SK-N-SH (cell line): Measurements from ENCODE around the gene GRM1.

Experiments
- GABPA ChIP-seq: IDR thresholded peaks from 2 replicates; pipeline ENCODE4 v1.4.0; 2012; ENCODE audit warnings: low read depth, mild to moderate bottlenecking
- MXI1 ChIP-seq: IDR thresholded peaks from 2 replicates; pipeline ENCODE4 v1.6.1; 2012; ENCODE audit warnings: mild to moderate bottlenecking, low read depth, low read length, improper control_type of control experiment
- POLR2AphosphoS5 ChIP-seq: IDR thresholded peaks from 2 replicates; pipeline ENCODE4 v1.6.1; 2012; ENCODE audit warnings: low read depth, low read length
- SIN3A ChIP-seq: IDR thresholded peaks from 2 replicates; pipeline ENCODE4 v1.6.1; 2012; ENCODE audit warnings: low read depth, mild to moderate bottlenecking, low read length, moderate library complexity, borderline replicate concordance
- TF ChIP-seq, protein P1 (sequence below): IDR thresholded peaks from 2 replicates; pipeline ENCODE4 v1.6.1; 2012; ENCODE audit warnings: mild to moderate bottlenecking, low read depth, low read length, moderate library complexity
- TF ChIP-seq, protein P2 (sequence below): fragments of 200-600 bp; sonication (generic); IDR thresholded peaks from 2 replicates; pipeline ENCODE4 v1.6.1; 2017; ENCODE audit warnings: antibody characterized with exemption, mild to moderate bottlenecking, moderate library complexity
- TF ChIP-seq, protein P3 (sequence below): IDR thresholded peaks from 2 replicates; pipeline ENCODE4 v1.4.0; 2012; ENCODE audit warnings: low read depth

DNA sequence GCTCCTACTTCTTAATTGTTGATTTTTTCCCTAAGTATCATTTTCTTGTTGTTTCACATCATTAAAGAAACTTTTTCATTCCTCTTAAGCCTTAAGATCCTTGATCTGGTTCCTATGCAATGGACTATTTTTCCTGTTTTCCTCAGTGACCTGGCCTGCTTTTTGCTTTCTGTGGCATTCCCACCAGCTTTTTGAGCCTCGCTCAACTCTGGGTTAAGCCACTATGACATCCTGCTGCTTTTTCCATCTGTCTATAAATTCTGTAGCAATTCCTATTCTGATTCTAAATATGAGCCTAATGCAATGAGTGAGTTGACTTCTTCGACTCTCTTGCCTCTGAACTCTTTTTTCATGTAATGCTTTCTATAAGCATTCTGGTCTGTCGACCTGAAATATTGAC, 160.3 kb downstream of the GRM1 start:
- TF ChIP-seq, protein P1, sequence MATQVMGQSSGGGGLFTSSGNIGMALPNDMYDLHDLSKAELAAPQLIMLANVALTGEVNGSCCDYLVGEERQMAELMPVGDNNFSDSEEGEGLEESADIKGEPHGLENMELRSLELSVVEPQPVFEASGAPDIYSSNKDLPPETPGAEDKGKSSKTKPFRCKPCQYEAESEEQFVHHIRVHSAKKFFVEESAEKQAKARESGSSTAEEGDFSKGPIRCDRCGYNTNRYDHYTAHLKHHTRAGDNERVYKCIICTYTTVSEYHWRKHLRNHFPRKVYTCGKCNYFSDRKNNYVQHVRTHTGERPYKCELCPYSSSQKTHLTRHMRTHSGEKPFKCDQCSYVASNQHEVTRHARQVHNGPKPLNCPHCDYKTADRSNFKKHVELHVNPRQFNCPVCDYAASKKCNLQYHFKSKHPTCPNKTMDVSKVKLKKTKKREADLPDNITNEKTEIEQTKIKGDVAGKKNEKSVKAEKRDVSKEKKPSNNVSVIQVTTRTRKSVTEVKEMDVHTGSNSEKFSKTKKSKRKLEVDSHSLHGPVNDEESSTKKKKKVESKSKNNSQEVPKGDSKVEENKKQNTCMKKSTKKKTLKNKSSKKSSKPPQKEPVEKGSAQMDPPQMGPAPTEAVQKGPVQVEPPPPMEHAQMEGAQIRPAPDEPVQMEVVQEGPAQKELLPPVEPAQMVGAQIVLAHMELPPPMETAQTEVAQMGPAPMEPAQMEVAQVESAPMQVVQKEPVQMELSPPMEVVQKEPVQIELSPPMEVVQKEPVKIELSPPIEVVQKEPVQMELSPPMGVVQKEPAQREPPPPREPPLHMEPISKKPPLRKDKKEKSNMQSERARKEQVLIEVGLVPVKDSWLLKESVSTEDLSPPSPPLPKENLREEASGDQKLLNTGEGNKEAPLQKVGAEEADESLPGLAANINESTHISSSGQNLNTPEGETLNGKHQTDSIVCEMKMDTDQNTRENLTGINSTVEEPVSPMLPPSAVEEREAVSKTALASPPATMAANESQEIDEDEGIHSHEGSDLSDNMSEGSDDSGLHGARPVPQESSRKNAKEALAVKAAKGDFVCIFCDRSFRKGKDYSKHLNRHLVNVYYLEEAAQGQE = no peak
- TF ChIP-seq, protein P2, sequence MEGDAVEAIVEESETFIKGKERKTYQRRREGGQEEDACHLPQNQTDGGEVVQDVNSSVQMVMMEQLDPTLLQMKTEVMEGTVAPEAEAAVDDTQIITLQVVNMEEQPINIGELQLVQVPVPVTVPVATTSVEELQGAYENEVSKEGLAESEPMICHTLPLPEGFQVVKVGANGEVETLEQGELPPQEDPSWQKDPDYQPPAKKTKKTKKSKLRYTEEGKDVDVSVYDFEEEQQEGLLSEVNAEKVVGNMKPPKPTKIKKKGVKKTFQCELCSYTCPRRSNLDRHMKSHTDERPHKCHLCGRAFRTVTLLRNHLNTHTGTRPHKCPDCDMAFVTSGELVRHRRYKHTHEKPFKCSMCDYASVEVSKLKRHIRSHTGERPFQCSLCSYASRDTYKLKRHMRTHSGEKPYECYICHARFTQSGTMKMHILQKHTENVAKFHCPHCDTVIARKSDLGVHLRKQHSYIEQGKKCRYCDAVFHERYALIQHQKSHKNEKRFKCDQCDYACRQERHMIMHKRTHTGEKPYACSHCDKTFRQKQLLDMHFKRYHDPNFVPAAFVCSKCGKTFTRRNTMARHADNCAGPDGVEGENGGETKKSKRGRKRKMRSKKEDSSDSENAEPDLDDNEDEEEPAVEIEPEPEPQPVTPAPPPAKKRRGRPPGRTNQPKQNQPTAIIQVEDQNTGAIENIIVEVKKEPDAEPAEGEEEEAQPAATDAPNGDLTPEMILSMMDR = no peak
- TF ChIP-seq SIN3A (no peak), POLR2AphosphoS5 (no peak), MXI1 (no peak), GABPA (no peak)
- TF ChIP-seq, protein P3, sequence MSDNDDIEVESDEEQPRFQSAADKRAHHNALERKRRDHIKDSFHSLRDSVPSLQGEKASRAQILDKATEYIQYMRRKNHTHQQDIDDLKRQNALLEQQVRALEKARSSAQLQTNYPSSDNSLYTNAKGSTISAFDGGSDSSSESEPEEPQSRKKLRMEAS = no peak
